Measurements from ENCODE around the gene VIT. TPM values are rescaled to one million over a fixed set of nuclear protein-coding genes. Genes with fewer than 3 reads are reported as not detected.

Gene VIT
- total and polyA plus RNA-seq, 4 donors, result 0.07 to 0.17 (median 0.09) TPM; not detected in 1

GRCh38 chr2:36708041-36708741, 11.7 kb downstream of the VIT start:
- Histone ChIP-seq H3K4me1 (ENCODE audit: control insufficient read depth in 4 of 4, insufficient read depth in 4 of 4, low read length in 3 of 4) (peaks cover 0 to 1% (median 0%) of the 10 kb centered on the region in 4 donors), H3K27me3 (ENCODE audit: control insufficient read depth in 4 of 4, insufficient read depth in 4 of 4, low read length in 3 of 4) (peaks cover 0 to 8% (median 0%) of the 10 kb centered on the region in 4 donors), H3K9ac (ENCODE audit: low read depth in 1 of 2, low read length in 2 of 2) (no peak overlapping the region), H3K36me3 (ENCODE audit: control insufficient read depth in 4 of 4, insufficient read depth in 3 of 4, low read depth in 1 of 4, low read length in 3 of 4) (no peaks in the 10 kb centered on the region), H3K9me3 (ENCODE audit: control insufficient read depth in 4 of 4, low read length in 3 of 4) (peaks cover 0 to 10% (median 0%) of the 10 kb centered on the region in 4 donors), H3K4me3 (ENCODE audit: low read depth in 1 of 3, low read length in 3 of 3) (no peak overlapping the region), H3K27ac (ENCODE audit: low read depth in 1 of 2, low read length in 2 of 2) (no peak overlapping the region)
- TF ChIP-seq RXRA (IDR thresholded peaks at IDR 0.05) (no peak), GABPA (IDR thresholded peaks at IDR 0.05 in 1 of 2, conservative IDR thresholded peaks at IDR 0.05 in 1 of 2) (no peak), REST (IDR thresholded peaks at IDR 0.05) (no peak), CTCF (IDR thresholded peaks at IDR 0.05; ENCODE audit: low read depth, low read length, missing input control) (no peak), SP1 (IDR thresholded peaks at IDR 0.05) (no peak)
- WGBS, result 77% methylated on average over 8 of the region's 8 CpGs
- DNase-seq (ENCODE audit: low spot score), result no peak

- peaks cover 0 to 10% (median 0%) of the 10 kb centered on the region in 4 donors for H3K9me3 ChIP-seq (ENCODE audit: control insufficient read depth in 4 of 4, low read length in 3 of 4)
- H3K36me3 ChIP-seq (ENCODE audit: control insufficient read depth in 4 of 4, insufficient read depth in 3 of 4, low read depth in 1 of 4, low read length in 3 of 4), result no peaks in the 10 kb centered on the region
- TF ChIP-seq FOXA2 (IDR thresholded peaks at IDR 0.05) (no peak), HNF4G (IDR thresholded peaks at IDR 0.05) (no peak), GABPA (IDR thresholded peaks at IDR 0.05 in 1 of 2, conservative IDR thresholded peaks at IDR 0.05 in 1 of 2) (no peak), REST (IDR thresholded peaks at IDR 0.05) (no peak), SP1 (IDR thresholded peaks at IDR 0.05) (no peak), YY1 (IDR thresholded peaks at IDR 0.05) (no peak), CTCF (IDR thresholded peaks at IDR 0.05; ENCODE audit: low read depth, low read length, missing input control) (no peak), RAD21 (IDR thresholded peaks at IDR 0.05) (no peak), MAX (IDR thresholded peaks at IDR 0.05) (no peak), FOXA1 (IDR thresholded peaks at IDR 0.05) (no peak), RXRA (IDR thresholded peaks at IDR 0.05) (no peak)
- H3K9ac ChIP-seq (ENCODE audit: low read depth in 1 of 2, low read length in 2 of 2), result no peak overlapping the region
- H3K4me3 ChIP-seq (ENCODE audit: low read depth in 1 of 3, low read length in 3 of 3), result no peak overlapping the region
- H3K4me1 ChIP-seq (ENCODE audit: control insufficient read depth in 4 of 4, insufficient read depth in 4 of 4, low read length in 3 of 4), result no peaks in the 10 kb centered on the region
- WGBS, result 78% methylated on average over 2 of the region's 2 CpGs
- DNase-seq (ENCODE audit: low spot score), result no peak
- H3K27me3 ChIP-seq (ENCODE audit: control insufficient read depth in 4 of 4, insufficient read depth in 4 of 4, low read length in 3 of 4), result peaks cover 0 to 10% (median 0%) of the 10 kb centered on the region in 4 donors
- no peak overlapping the region for H3K27ac ChIP-seq (ENCODE audit: low read depth in 1 of 2, low read length in 2 of 2)
Observed at GRCh38 chr2:36710858-36711515, 14.5 kb downstream of the VIT start.

Data from liver (tissue), 9 donors.